Keratinocyte (primary cell): Measurements from ENCODE around the gene DENND4A. TPM values are rescaled to one million over a fixed set of nuclear protein-coding genes. Genes with fewer than 3 reads are reported as not detected.

Experiments
- DNase-seq: peaks from one replicate; pipeline ENCODE4 v3.0.0-alpha.2; 2011; ENCODE audit warnings: low read depth, missing footprints, low spot score
- FAIRE-seq: peaks from 2 replicates; lab custom pipeline; 2011; peaks lifted over from hg19 to GRCh38; lab: Jason Lieb, UNC
- H2AFZ ChIP-seq: 2 replicates; pipeline ENCODE4 v1.6.0; 2012; ENCODE audit warnings: low read length, control low read depth, inconsistent platforms; ENCODE audit not compliant: control insufficient read depth
- H3K27ac ChIP-seq: 2 replicates; pipeline ENCODE4 v1.5.1; 2011; ENCODE audit warnings: low read length; ENCODE audit not compliant: control insufficient read depth, insufficient read depth
- H3K27me3 ChIP-seq: 3 replicates; pipeline ENCODE4 v1.6.0; 2011; ENCODE audit warnings: low read length; ENCODE audit not compliant: control insufficient read depth, insufficient read depth; ENCODE audit errors: extremely low read depth
- H3K36me3 ChIP-seq, 2 experiments: 2 replicates in 1 of 2; 3 replicates in 1 of 2; pipeline ENCODE4 v1.5.1; 2011; ENCODE audit warnings: low read length in 2 of 2, mild to moderate bottlenecking in 1 of 2; ENCODE audit not compliant: control insufficient read depth in 2 of 2, insufficient read depth in 2 of 2; ENCODE audit errors: extremely low read depth in 1 of 2
- H3K4me1 ChIP-seq: 3 replicates; pipeline ENCODE4 v1.5.1; 2011; ENCODE audit warnings: low read length; ENCODE audit not compliant: control insufficient read depth, insufficient read depth; ENCODE audit errors: extremely low read depth
- H3K4me2 ChIP-seq: 3 replicates; pipeline ENCODE4 v1.6.0; 2011; ENCODE audit warnings: low read depth, low read length; ENCODE audit not compliant: control insufficient read depth, insufficient read depth; ENCODE audit errors: extremely low read depth
- H3K4me3 ChIP-seq, 3 experiments: fragments of 200-600 bp in 1 of 3; sonication (generic) in 1 of 3; 2 replicates in 2 of 3; 3 replicates in 1 of 3; pipeline ENCODE4 v1.5.1; 2011 to 2016; ENCODE audit warnings: low read length in 3 of 3, mild to moderate bottlenecking in 3 of 3, control low read depth in 2 of 3, inconsistent platforms in 1 of 3, low read depth in 1 of 3, mixed read lengths in 1 of 3, mixed run types in 1 of 3, moderate library complexity in 1 of 3; ENCODE audit not compliant: control insufficient read depth in 2 of 3, insufficient read depth in 2 of 3; ENCODE audit errors: extremely low read depth in 1 of 3
- H3K79me2 ChIP-seq: 2 replicates; pipeline ENCODE4 v1.6.0; 2012; ENCODE audit warnings: low read length; ENCODE audit not compliant: control insufficient read depth, insufficient read depth
- H3K9ac ChIP-seq: 3 replicates; pipeline ENCODE4 v1.6.0; 2011; ENCODE audit warnings: low read length; ENCODE audit not compliant: control insufficient read depth, insufficient read depth; ENCODE audit errors: extremely low read depth
- H3K9me1 ChIP-seq: 3 replicates; pipeline ENCODE4 v1.6.0; 2011; ENCODE audit warnings: low read length; ENCODE audit not compliant: control insufficient read depth, insufficient read depth; ENCODE audit errors: extremely low read depth
- H3K9me3 ChIP-seq: 2 replicates; pipeline ENCODE4 v1.5.1; 2012; ENCODE audit warnings: low read depth, low read length; ENCODE audit not compliant: control insufficient read depth
- H4K20me1 ChIP-seq: 3 replicates; pipeline ENCODE4 v1.6.0; 2011; ENCODE audit warnings: low read length; ENCODE audit not compliant: control insufficient read depth, insufficient read depth; ENCODE audit errors: extremely low read depth
- EZH2 ChIP-seq: IDR thresholded peaks from one replicate; pipeline ENCODE4 v1.6.1; 2012; ENCODE audit warnings: inconsistent platforms, mild to moderate bottlenecking, low read length, moderate library complexity
- dilution Hi-C: fragments of 300-500 bp; cut with MboI; formaldehyde crosslinking; loops from one replicate; pipeline ENCODE4 v1.7.0; 2020; ENCODE audit warnings: low sequenced_read_pairs; ENCODE audit not compliant: extremely low pct_ligation_motif_present
- polyA plus RNA-seq, 5 experiments: library from polyadenylated mRNA; depleted of rRNA in 3 of 5; stranded (reverse) in 3 of 5; stranded (forward) in 1 of 5; unstranded in 1 of 5; fragments of >200 nt; gene quantifications; 1 replicate in 1 of 5; 2 replicates in 3 of 5; 3 replicates in 1 of 5; pipeline versions ENCODE4 v1.2.1 to v1.2.3, GENCODE V29; 2011 to 2012; ENCODE audit warnings: missing spikeins in 2 of 5, low read depth in 1 of 5, low replicate concordance in 1 of 5
- TF ChIP-seq, protein P1 (sequence below), 3 experiments: IDR thresholded peaks in 1 of 3; conservative IDR thresholded peaks in 1 of 3; optimal IDR thresholded peaks in 1 of 3; 2 replicates in 2 of 3; 3 replicates in 1 of 3; pipeline versions ENCODE3 to v1.5.1; 2011; ENCODE audit warnings: low read length in 3 of 3, mild to moderate bottlenecking in 3 of 3, moderate library complexity in 2 of 3, control low read depth in 1 of 3, inconsistent platforms in 1 of 3; ENCODE audit not compliant: insufficient read depth in 2 of 3; ENCODE audit errors: extremely low read depth in 1 of 3

Gene DENND4A
- polyA plus RNA-seq, 1 donor (not counting 4 experiments of a cell fraction or from before 2014, with no cell fraction given) = 10.0 TPM

- no peak for DNase-seq
These were observed 24.2 kb downstream of the DENND4A start for GRCh38 chr15:65767895-65768294.

GRCh38 chr15:65767264-65767595 is 24.9 kb downstream of the DENND4A start:
- no peak for DNase-seq
- Histone ChIP-seq H3K36me3 (no peaks in the 10 kb centered on the region), H3K79me2 (no peaks in the 10 kb centered on the region), H3K4me1 (no peaks in the 10 kb centered on the region), H3K9me1 (no peaks in the 10 kb centered on the region), H4K20me1 (no peaks in the 10 kb centered on the region), H3K27me3 (no peaks in the 10 kb centered on the region), H3K9me3 (no peaks in the 10 kb centered on the region), H3K27ac (no peak overlapping the region), H3K4me3 (no peak overlapping the region), H3K9ac (no peak overlapping the region), H2AFZ (no peak overlapping the region), H3K4me2 (no peak overlapping the region)
- FAIRE-seq = no peak
- TF ChIP-seq EZH2 = no peak
- TF ChIP-seq, protein P1, sequence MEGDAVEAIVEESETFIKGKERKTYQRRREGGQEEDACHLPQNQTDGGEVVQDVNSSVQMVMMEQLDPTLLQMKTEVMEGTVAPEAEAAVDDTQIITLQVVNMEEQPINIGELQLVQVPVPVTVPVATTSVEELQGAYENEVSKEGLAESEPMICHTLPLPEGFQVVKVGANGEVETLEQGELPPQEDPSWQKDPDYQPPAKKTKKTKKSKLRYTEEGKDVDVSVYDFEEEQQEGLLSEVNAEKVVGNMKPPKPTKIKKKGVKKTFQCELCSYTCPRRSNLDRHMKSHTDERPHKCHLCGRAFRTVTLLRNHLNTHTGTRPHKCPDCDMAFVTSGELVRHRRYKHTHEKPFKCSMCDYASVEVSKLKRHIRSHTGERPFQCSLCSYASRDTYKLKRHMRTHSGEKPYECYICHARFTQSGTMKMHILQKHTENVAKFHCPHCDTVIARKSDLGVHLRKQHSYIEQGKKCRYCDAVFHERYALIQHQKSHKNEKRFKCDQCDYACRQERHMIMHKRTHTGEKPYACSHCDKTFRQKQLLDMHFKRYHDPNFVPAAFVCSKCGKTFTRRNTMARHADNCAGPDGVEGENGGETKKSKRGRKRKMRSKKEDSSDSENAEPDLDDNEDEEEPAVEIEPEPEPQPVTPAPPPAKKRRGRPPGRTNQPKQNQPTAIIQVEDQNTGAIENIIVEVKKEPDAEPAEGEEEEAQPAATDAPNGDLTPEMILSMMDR (optimal IDR thresholded peaks at IDR 0.05 in 1 of 3, IDR thresholded peaks at IDR 0.05 in 1 of 3, conservative IDR thresholded peaks at IDR 0.05 in 1 of 3; ENCODE audit: extremely low read depth in 1 of 3, insufficient read depth in 2 of 3, low read length in 3 of 3) = no peak
- dilution Hi-C loops = no loop called here

More at GRCh38 chr15:65767895-65768294, 24.2 kb downstream of the DENND4A start:
- H3K79me2 ChIP-seq = no peaks in the 10 kb centered on the region
- H3K27ac ChIP-seq = no peak overlapping the region
- no peaks in the 10 kb centered on the region for H4K20me1 ChIP-seq
- no peak overlapping the region for H3K9ac ChIP-seq
- no peaks in the 10 kb centered on the region for H3K36me3 ChIP-seq
- H3K4me2 ChIP-seq = no peak overlapping the region
- no peaks in the 10 kb centered on the region for H3K4me1 ChIP-seq
- no peaks in the 10 kb centered on the region for H3K9me3 ChIP-seq
- H3K27me3 ChIP-seq = no peaks in the 10 kb centered on the region
- H2AFZ ChIP-seq = no peak overlapping the region
- TF ChIP-seq, protein P1 (optimal IDR thresholded peaks at IDR 0.05 in 1 of 3, IDR thresholded peaks at IDR 0.05 in 1 of 3, conservative IDR thresholded peaks at IDR 0.05 in 1 of 3; ENCODE audit: extremely low read depth in 1 of 3, insufficient read depth in 2 of 3, low read length in 3 of 3) = no peak
- TF ChIP-seq EZH2 = no peak
- H3K4me3 ChIP-seq = no peak overlapping the region
- H3K9me1 ChIP-seq = no peaks in the 10 kb centered on the region
- dilution Hi-C loops = no loop called here
- FAIRE-seq = no peak
